Ishikawa (cell line): ENCODE data around the gene SPRED2.

Experiments used
- CEBPB ChIP-seq: IDR thresholded peaks from 2 replicates; pipeline ENCODE4 v1.6.1; 2012
- CREB1 ChIP-seq: IDR thresholded peaks from 2 replicates; pipeline ENCODE4 v1.6.1; 2012; ENCODE audit warnings: low read depth
- EGR1 ChIP-seq: IDR thresholded peaks from 2 replicates; pipeline ENCODE4 v1.6.1; 2012
- EP300 ChIP-seq: IDR thresholded peaks from 2 replicates; pipeline ENCODE4 v1.6.1; 2012; ENCODE audit warnings: borderline replicate concordance
- FOXM1 ChIP-seq: IDR thresholded peaks from 2 replicates; pipeline ENCODE4 v1.6.1; 2012; ENCODE audit warnings: low read depth, borderline replicate concordance
- MAX ChIP-seq: IDR thresholded peaks from 2 replicates; pipeline ENCODE4 v1.6.1; 2012
- NFIC ChIP-seq: IDR thresholded peaks from 2 replicates; pipeline ENCODE4 v1.6.1; 2012
- RAD21 ChIP-seq: IDR thresholded peaks from 2 replicates; pipeline ENCODE4 v1.6.1; 2012; ENCODE audit warnings: low read depth
- TAF1 ChIP-seq: IDR thresholded peaks from 2 replicates; pipeline ENCODE4 v1.6.1; 2012; ENCODE audit warnings: low read depth, mild to moderate bottlenecking
- TCF12 ChIP-seq: IDR thresholded peaks from 2 replicates; pipeline ENCODE4 v1.6.1; 2012; ENCODE audit warnings: low read depth
- TEAD4 ChIP-seq: IDR thresholded peaks from 2 replicates; pipeline ENCODE4 v1.6.1; 2012
- YY1 ChIP-seq: IDR thresholded peaks from 2 replicates; pipeline ENCODE4 v1.6.1; 2012; ENCODE audit warnings: low read depth
- ZBTB7A ChIP-seq: IDR thresholded peaks from 2 replicates; pipeline ENCODE4 v1.6.1; 2012; ENCODE audit warnings: low read depth
- TF ChIP-seq, protein P1 (sequence below): IDR thresholded peaks from 2 replicates; pipeline ENCODE4 v1.6.1; 2012
- TF ChIP-seq, protein P2 (sequence below): IDR thresholded peaks from 2 replicates; pipeline ENCODE4 v1.6.1; 2012; ENCODE audit warnings: low read depth, mild to moderate bottlenecking

The SPRED2 gene

DNA sequence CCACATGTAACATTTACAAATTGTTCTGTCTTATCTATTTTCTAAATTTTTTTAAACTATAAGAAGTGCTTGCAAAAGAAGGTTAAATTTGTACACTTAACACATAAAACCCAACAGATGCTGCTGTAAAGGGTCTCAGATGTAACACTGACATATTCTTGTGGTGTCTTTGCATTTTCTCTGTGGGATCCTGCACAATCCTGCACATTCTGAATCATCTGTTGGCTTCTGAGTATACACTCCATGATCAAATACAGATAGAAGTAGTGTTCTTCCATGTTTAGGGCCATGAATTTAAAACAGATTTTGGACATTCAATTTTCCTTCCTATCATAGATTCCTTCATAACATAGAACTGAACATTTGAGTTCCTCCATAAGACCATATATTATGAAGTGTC lies 89.0 kb downstream of the SPRED2 start:
- TF ChIP-seq CREB1 (no peak), TEAD4 (no peak), ZBTB7A (no peak)

- TF ChIP-seq TCF12 (no peak), CEBPB (no peak)
These were observed 91.3 kb downstream of the SPRED2 start for GRCh38 chr2:65340898-65341681.

DNA sequence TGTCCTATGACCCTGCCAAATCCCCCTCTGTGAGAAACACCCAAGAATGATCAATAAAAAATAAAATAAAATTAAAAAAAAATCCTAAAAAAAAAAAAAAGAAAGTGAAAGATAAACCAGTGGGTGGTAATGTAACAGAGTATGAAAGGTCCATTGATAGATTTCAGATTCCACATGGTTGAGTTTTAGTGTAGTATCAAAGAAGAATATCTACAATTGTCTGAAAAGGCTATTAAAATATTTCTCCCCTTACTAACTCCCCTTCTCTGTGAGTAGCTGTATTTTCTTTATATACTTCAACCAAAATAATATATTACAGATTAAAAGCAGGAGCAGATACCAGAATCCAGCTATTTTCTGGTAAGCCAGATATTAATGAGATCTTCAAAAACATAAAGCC lies 92.8 kb downstream of the SPRED2 start:
- TF ChIP-seq TEAD4, result no peak
- TF ChIP-seq EP300, result no peak
- no peak for TF ChIP-seq CREB1
- TF ChIP-seq ZBTB7A, result no peak
- no peak for TF ChIP-seq CEBPB
- TF ChIP-seq, protein P1, sequence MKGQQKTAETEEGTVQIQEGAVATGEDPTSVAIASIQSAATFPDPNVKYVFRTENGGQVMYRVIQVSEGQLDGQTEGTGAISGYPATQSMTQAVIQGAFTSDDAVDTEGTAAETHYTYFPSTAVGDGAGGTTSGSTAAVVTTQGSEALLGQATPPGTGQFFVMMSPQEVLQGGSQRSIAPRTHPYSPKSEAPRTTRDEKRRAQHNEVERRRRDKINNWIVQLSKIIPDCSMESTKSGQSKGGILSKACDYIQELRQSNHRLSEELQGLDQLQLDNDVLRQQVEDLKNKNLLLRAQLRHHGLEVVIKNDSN, result no peak
- TF ChIP-seq YY1, result no peak
- TF ChIP-seq TAF1, result no peak
- TF ChIP-seq EGR1, result no peak
- TF ChIP-seq NFIC, result no peak
- no peak for TF ChIP-seq FOXM1
- TF ChIP-seq, protein P2, sequence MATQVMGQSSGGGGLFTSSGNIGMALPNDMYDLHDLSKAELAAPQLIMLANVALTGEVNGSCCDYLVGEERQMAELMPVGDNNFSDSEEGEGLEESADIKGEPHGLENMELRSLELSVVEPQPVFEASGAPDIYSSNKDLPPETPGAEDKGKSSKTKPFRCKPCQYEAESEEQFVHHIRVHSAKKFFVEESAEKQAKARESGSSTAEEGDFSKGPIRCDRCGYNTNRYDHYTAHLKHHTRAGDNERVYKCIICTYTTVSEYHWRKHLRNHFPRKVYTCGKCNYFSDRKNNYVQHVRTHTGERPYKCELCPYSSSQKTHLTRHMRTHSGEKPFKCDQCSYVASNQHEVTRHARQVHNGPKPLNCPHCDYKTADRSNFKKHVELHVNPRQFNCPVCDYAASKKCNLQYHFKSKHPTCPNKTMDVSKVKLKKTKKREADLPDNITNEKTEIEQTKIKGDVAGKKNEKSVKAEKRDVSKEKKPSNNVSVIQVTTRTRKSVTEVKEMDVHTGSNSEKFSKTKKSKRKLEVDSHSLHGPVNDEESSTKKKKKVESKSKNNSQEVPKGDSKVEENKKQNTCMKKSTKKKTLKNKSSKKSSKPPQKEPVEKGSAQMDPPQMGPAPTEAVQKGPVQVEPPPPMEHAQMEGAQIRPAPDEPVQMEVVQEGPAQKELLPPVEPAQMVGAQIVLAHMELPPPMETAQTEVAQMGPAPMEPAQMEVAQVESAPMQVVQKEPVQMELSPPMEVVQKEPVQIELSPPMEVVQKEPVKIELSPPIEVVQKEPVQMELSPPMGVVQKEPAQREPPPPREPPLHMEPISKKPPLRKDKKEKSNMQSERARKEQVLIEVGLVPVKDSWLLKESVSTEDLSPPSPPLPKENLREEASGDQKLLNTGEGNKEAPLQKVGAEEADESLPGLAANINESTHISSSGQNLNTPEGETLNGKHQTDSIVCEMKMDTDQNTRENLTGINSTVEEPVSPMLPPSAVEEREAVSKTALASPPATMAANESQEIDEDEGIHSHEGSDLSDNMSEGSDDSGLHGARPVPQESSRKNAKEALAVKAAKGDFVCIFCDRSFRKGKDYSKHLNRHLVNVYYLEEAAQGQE, result no peak
- TF ChIP-seq RAD21, result no peak
- no peak for TF ChIP-seq MAX
- TF ChIP-seq TCF12, result no peak

GRCh38 chr2:65334714-65335113 lies 97.7 kb downstream of the SPRED2 start:
- TF ChIP-seq FOXM1 (no peak), ZBTB7A (no peak), CEBPB (no peak), TAF1 (no peak), RAD21 (no peak), YY1 (no peak), TEAD4 (no peak), NFIC (no peak)

GRCh38 chr2:65331336-65332025 lies 100.9 kb downstream of the SPRED2 start:
- no peak for TF ChIP-seq YY1

DNA sequence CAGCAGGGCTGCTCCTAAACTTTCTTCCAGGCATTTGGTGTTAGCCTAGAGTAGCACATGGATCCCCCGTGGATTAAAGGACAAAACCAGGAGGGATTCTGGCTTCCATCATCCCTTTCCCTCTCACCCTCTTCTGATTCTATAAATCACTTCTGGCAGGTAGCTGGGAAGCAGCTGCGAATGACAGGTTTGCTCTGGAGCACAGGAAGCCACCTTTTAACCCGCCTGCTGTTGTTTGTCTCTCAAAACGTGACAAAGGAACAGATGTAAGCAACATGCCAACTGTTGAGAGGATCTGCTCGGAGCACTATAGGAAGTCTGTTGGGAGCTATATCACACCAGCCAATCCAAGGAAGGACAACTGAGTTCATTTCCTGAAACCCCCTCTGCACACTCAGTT lies 102.9 kb downstream of the SPRED2 start:
- TF ChIP-seq ZBTB7A, result no peak
- TF ChIP-seq EGR1, result no peak
- TF ChIP-seq TEAD4, result no peak
- TF ChIP-seq FOXM1, result no peak
- TF ChIP-seq YY1, result no peak
- no peak for TF ChIP-seq TAF1
- TF ChIP-seq MAX, result no peak
- TF ChIP-seq CEBPB, result no peak
- TF ChIP-seq, protein P1, result no peak
- TF ChIP-seq CREB1, result no peak
- TF ChIP-seq NFIC, result no peak

GRCh38 chr2:65326276-65326675 lies 106.1 kb downstream of the SPRED2 start:
- TF ChIP-seq TAF1 (no peak), RAD21 (no peak), ZBTB7A (no peak), MAX (no peak), FOXM1 (no peak), NFIC (no peak), TCF12 (no peak), EGR1 (no peak), CEBPB (no peak), EP300 (no peak), CREB1 (no peak), YY1 (no peak), TEAD4 (no peak)
- TF ChIP-seq, protein P2, result no peak
- TF ChIP-seq, protein P1, result no peak
